NCI-H1694 treated with DMSO at 0.1 percent for 48 hours (cell line): ENCODE results near the gene ACTR2.

Source experiments
- DNase-seq: peaks from one replicate; lab custom pipeline; 2025; lab: John Stamatoyannopoulos, UW

Gene ACTR2

GRCh38 chr2:65279756-65280155 is 52.1 kb downstream of the ACTR2 start:
- no peak for DNase-seq

GRCh38 chr2:65281627-65282351 is 54.2 kb downstream of the ACTR2 start:
- peak; percentile 56 for DNase-seq

- DNase-seq: no peak
These were observed 54.9 kb downstream of the ACTR2 start for GRCh38 chr2:65282477-65283053.

GRCh38 chr2:65287364-65287763 is 59.7 kb downstream of the ACTR2 start:
- DNase-seq: no peak

GRCh38 chr2:65291216-65292105 is 63.8 kb downstream of the ACTR2 start:
- DNase-seq: no peak

GRCh38 chr2:65292106-65292400 is 64.4 kb downstream of the ACTR2 start:
- no peak for DNase-seq

- DNase-seq: peak; percentile 10
These were observed 64.9 kb downstream of the ACTR2 start for GRCh38 chr2:65292461-65293011.

GRCh38 chr2:65293376-65293775 is 65.7 kb downstream of the ACTR2 start:
- no peak for DNase-seq

- DNase-seq: no peak
These were observed 66.5 kb downstream of the ACTR2 start for GRCh38 chr2:65294136-65294535.

GRCh38 chr2:65294701-65295100 is 67.1 kb downstream of the ACTR2 start:
- DNase-seq: no peak

- DNase-seq: no peak
These were observed 69.3 kb downstream of the ACTR2 start for GRCh38 chr2:65296971-65297370.

- no peak for DNase-seq
These were observed 69.9 kb downstream of the ACTR2 start for GRCh38 chr2:65297544-65297943.

- no peak for DNase-seq
These were observed 70.5 kb downstream of the ACTR2 start for GRCh38 chr2:65298089-65298488.

GRCh38 chr2:65299246-65299645 is 71.6 kb downstream of the ACTR2 start:
- no peak for DNase-seq

- no peak for DNase-seq
These were observed 72.6 kb downstream of the ACTR2 start for GRCh38 chr2:65300134-65300760.

GRCh38 chr2:65300761-65301711 is 73.4 kb downstream of the ACTR2 start:
- DNase-seq: peak; percentile 49

GRCh38 chr2:65305934-65306333 is 78.3 kb downstream of the ACTR2 start:
- DNase-seq: no peak

- no peak for DNase-seq
These were observed 82.1 kb downstream of the ACTR2 start for GRCh38 chr2:65309699-65310098.

GRCh38 chr2:65311049-65311448 is 83.4 kb downstream of the ACTR2 start:
- DNase-seq: no peak

GRCh38 chr2:65311596-65311995 is 84.0 kb downstream of the ACTR2 start:
- no peak for DNase-seq
